GM21717 (cell line): ENCODE measurements around the gene CRABP2.

ENCODE experiments used
- ATAC-seq: cut with Tn5 transposase; IDR thresholded peaks from one replicate; pipeline ENCODE4 v1.9.1; 2021; ENCODE audit warnings: mild to moderate bottlenecking, moderate library complexity; ENCODE audit not compliant: unreplicated experiment

Gene CRABP2

DNA sequence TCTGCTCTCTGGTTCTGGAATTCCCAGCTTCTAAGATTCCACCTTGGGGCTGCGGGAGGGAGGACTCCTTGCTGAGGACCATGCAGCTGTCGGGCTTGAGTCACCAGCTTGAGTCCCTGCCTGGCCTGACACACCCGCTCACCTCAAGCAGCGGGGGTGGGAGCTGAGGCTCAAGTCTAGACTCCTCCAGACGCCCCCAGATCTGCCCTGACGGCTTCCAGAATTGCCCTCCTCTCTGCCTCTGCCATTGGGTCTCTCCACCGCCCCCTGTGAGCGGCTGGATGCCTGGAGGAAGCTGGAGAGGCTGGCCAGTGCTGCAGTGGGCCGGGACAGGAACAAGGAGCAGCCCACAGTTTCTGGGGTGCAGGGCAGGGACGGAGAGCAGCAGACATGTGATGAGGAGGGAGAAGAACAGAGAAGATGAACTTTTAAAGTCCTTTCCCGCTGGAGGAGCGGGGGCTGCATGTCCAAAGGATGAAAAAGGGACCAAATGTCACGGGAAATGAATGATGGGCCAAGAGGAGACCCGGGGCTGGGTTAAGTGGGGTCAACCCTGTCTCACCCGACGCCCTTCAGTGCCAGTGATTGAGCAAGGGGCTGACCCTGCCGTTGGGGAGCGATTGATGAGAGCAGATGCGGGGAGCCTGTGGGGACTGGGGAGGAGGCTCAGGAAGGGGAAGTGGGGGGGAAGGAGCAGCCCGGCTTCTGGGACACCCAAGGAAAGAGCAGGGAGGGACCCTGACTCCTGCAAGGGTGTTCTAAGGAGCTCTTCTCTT is 13.5 kb downstream of the CRABP2 start:
- ATAC-seq = no peak

DNA sequence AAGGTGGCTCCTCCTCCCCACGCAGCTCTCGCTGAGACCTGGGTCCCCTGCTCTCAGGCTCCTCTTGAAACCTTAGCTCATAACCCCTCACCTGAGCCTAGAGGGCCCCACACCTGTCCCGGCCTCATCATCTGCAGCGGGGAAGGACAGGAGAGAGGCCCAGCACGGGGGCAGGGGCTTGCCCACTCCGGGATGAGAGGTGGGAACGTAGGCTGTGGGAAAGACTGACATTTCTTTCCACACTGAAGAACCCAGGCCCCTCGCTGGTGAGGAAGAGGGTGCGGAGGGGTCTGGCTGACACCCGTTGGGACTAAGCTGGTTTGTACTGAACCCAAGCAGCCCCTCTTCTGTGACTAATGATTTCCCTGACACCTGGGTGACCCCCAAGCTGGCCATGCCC is 14.2 kb downstream of the CRABP2 start:
- no peak for ATAC-seq

DNA sequence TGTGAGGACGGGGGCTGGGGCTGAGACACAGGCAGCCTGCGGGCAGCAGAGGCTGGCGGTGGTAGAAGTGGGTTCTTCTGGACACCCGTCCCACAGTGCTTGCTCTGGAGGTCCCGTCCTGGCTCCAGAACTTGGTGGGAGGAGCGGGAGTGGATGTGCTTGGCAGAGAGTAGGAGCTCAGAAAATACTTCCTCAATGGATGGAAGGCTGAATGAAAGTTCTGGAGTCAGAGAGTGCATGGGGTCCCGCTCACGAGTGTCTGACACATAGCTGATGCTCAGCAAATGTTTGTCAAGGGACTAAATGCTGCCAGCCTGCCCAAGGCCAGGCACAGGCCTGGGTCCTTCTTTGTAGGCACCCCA is 14.7 kb downstream of the CRABP2 start:
- no peak for ATAC-seq

DNA sequence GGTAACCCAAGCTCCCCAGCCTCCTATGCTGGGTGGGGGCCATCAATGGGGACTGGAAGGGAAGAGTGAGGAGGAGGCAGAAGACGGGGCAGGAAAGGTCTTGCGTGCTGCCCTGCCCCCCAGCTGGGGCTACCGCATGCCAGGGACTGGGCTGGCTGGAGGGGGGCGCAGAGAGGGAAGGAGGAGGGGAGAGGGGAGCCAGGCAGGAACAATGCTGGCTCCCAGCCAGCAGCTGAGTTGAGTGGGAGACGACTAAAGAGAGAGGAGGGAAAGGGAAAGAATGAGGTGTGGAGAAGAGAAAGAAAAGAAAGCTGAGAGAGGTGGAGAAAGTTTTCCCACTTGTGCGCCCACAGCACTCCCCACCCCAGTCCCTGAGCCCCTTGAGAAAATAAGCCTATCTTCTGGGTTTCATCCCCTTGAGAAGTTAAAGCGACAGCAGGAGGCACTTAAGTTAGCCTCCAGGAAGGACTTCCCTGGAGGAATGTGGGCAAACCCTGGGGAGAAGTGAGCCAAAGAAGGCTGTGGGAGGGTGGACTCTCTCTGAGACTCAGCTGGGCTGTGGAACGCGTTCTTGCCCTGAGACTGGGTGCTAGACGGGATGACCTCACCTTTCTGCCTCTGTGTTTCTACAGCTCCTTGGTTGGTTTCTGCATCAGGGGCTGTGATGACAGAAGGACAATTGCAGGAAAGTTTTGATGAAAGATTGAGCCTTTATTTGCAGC is 15.3 kb downstream of the CRABP2 start:
- ATAC-seq = no peak

DNA sequence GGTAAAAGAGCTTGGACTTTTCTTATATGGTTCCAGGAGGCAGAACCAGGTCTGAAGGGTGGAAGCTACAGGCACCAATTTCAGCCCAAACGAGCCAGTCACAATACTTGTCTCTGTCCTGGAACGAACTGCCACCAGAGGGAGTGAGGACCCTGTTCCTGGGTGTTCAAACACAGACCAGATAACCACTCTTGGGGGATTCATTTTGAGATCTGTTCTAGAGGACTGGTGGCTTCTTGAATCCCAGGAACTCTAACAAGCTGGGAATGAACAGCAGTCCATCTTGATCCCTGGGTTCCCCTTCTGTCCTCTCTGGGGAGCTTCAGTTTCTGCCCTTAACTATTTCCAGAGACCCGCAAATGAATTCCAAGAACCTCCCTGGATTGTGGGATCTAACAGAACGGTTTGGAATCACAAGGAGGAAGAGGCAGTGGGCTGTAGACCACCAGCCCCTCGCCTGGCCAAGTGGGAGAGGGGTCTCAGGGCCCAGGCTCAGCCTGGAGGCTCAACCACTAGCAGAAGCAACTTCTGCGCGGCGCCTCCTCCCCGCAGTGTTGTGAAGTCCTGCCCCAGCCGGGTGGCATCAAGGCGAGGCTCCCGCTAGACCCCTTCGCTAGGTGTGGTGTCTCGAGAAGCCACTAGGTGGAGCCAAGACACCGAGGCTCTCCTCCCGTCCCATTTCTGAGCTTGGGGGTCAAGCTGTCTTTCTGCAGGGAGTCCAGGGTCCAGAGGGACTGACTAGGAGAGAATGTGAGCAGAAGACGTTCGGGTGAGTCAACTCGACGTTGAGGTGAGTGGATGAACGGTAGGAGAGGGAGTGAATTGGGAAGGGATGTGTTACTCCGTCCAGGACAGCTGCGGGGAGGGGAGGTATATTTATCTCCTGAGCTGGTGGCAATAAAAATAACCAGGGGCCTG is 16.1 kb downstream of the CRABP2 start:
- ATAC-seq = peak; percentile 67

DNA sequence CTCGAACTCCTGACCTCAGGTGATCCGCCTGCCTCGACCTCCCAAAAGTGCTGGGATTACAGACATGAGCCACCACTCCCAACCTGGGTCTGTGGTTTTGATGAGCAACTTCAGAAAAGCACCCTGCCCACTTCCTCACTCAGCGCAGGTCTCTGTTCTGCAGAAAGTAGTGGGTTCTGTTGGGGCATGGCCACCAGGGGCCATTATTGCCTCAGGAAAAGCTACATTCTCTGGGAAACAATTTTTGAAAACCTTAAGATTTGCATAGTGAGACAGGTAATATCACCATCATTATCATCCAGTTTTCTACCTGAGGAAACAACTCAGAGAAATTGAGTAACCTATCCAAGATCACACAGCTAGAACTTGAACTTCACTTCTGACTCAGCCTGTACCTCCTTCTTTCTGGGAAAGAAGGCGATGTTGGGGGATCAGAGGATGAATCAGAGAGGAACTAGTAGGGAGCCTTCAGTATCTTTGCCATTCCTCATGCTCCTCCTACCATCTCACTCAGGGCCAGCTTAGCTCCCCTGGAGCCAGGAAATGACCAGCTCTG is 21.1 kb downstream of the CRABP2 start:
- no peak for ATAC-seq

DNA sequence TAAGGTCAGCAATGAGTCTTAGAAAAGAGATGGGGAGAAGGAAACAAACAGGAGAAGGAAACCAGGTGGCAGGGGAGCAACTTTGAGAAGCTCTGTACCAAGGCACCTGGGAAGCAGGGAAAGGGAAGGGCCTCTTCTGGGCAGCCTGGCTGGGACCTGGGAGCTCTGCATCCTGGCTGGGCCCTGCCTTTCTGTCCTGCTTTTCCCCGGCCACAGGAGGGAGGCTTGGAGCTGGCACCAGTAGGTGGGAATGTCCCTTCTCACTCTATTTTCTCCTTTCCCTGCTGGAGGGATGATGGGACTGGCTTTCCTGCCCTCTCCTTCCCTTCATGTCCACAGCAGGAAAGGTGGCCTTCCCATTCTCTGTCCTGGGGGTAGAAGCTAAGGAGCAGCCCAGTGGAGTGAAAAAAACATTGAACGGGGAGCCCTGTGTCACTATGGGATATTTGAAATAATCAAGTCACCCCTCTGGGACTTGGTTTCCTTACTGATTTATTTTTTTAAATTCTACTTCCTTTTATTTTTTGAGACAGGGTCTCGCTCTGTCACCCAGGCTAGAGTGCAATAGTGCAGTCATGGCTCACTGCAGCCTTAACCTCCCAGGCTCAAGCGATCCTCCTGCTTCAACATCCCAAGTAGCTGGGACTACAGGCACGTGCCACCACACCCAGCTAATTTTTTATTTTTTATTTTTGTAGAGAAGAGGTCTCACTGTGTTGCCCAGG is 23.1 kb downstream of the CRABP2 start:
- ATAC-seq = no peak

DNA sequence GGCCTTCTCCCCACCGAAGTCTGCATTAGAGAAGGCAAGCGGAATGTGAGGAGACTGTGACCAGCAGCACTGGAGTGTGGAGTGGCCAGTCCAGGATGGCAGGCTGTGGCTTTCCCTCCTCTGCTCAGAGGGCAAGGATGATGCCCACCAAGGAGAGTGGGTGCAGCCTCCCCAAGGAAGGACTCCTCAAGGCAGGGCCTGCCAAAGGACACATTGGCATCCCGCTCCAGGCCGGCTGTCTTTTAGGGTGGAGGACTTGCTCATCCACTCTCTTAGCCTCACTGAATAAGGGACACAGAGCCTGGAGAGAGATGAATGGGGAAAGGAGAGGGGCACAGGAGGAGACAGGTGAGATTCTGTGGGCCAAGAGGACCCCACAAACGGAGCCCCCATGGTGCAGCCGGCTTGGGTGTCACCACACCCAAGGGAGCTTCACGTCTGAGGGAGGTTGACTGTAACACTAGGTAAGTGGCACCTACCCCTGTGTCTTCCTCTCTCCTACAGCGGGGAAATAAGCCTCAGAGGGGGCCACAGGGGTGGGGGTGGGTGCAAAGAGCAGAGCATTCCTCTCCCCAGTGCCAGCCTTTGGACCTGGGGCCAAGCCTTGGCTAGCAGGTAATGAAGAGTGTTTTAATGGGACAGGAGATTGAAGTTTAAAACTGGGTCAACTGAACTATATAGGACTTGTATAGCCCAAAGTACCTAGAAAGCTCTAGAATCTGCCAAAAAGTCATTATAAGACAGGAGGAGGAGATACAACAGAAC is 24.0 kb downstream of the CRABP2 start:
- no peak for ATAC-seq

DNA sequence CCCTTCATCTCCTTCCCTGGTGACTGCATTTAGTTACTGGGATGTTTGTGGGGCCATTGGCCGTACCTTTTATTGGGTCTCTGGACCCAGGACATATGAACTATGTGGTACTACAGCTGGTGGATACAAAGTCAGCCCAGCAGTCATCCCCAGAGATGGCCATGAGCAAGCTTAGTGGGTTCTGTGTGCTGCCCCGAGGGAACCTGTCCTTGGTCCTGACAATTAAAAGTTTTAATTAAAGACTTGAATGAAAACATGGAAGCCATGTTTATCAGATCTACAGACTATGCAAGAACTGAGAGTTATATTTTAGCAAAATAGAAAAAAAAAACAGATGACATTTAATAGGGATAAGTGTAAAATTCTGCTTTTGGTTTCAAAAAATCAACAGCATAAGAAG is 25.3 kb downstream of the CRABP2 start:
- no peak for ATAC-seq

DNA sequence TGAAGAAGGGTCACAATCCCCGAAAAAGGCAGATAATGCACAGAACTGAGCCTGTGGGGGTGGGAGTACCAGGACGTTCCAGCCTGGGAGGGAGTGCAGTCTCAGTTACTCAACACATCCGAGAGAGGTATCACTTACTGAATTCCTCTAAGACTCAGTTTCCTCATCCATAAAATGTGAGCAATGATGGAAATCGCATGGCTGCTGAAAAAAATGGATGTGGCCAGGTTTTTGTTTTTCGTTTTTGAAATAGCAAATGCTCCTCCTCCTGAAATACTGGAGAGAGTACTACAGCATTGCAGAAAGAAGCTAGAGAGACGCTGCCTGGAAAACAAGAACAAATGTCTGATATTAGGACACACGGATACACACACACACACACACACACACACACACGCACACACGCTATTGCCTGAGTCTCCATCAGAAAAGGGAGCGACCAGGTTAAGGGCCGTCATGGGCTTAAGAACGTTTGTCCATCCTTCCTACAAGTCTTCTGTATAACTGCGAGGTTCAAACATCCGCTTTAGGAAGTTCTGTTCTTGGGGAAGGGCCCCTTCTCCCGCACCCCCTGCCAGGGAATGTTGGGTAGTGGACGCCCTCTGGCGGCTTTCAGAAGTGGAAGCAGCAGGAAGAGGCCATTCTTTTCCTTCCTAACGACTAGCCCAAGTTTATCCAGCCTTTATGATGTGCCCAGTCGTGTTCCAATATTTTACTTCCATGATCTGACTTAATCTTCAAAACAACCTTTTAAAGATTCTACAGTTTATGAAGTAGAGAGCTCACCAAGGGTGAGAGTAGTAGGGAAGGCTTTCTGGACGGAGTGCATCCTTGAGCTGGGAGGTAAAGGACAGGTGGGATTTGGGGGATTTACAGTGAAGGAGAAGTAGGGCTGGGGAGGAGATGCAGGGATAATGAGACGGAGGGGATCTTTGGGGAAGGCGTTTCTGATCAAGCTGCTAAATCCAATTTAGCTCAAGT is 27.5 kb downstream of the CRABP2 start:
- no peak for ATAC-seq

DNA sequence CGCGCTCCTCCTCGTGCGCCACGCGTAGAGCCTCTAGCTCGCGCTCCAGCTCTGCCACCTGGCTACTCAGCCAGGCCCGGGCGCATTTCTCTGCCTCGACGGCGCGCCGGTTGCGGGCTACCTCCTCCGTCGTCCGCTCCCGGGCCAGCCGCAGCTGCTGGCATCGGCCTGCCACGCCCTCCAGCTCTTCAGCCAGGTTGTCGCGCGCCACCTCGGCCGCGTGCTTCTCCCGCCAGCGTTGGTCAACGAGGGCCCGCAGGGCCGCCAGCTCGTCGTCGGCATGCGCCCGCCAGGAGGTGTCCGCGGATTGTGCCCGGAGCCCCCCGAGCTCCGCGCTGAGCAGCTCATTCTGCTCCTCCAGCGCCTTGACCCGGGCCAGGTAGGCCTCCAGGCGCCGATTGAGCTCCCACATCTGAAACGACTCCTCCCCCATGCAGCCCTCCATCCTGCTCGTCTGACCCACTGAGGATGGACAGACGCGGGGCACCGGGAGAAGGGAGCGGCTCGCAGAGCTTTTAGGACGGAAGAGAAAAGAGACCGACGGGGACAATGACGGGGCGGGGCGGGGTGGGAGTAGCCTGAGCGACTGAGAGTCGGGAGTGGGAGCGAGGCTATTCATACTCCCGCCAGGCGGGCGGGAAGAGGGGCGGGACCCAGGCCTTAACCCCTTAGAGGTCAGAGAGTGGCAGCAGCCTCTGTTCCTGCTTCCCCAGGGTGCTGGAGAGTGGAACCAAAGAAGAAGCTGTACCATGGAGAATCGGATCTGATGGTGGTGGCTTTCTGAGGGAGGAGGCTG is 28.4 kb downstream of the CRABP2 start, which contains the start of gene NES:
TSS of gene NES (minus strand) at position 588 of the 796 bp plus-strand sequence. CDS start at position 445, 143 bp downstream.
- ATAC-seq = no peak

DNA sequence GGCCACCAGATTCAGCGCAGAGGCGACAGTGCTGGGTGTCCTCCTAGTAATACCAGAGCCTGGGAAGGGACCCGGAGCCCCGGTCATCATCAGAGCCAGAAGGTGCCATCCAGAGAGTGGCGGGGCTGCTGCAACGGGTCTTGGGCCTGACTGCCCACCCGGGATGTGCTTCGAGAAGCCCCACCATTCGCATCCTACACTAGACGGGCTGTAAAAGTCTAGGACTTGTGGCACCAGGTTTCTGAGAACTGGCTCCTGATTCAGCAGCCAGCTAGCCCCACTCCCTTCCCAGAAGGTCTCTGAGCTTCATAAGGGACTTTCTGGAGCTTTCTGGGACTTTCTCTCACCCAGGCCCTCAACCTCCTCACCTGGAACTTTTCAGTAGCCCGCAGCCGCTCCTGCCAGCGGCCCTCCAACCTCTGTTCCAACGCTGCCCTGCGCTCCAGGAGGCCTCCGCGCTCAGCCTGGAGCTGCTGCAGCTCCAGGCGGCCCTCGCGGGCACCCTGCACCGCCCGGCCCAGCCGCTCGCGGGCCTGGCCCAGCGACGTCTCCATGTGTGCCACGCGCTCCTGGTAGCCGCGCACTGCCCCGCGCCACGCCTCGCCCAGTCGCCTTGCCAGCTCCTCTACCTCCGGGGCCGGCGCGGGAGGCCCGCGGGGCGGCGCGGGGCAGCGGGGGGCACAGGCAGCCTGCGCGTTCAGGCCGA is 29.1 kb downstream of the CRABP2 start:
- ATAC-seq = no peak

DNA sequence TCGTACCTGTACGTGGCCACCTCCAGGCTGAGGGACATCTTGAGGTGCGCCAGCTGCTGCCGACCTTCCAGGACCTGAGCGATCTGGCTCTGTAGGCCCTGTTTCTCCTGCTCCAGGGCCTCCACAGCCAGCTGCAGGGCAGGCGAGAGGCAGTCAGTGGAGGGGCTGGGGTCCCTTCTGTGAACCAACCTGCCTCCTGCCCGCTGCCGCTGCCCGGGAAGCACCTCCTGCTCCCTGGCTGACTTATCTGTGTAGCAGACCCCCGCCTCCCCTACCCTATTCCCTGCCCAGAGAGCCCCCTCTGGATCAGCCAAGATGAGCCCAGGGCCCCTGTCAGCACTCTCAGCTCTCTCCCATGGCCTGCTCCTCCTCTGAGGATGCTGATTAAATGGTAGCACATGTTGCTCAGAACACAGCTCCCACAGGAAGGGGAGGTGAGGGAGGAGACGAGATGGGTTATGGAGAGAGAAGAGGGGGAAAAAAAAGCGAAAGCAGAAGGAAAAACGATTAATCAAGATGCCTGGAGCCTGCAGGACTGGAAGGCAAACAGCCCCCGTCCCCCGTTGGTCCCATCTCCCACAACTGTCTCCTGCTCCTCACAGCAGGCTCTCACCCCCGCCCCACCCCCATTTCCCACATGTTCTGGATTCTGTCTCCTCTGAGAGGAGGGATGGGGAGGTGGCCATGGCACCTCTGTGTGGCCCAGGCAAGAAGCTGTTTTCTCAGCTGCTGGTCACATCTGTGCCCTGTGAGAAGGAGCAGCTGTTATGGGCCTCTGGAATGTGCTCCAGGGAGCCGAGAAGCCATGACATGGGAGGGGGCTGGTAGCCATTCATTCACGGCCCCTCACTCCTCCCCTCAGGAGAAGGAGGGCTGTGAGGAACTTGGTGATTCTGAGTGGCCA is 29.9 kb downstream of the CRABP2 start:
- no peak for ATAC-seq

DNA sequence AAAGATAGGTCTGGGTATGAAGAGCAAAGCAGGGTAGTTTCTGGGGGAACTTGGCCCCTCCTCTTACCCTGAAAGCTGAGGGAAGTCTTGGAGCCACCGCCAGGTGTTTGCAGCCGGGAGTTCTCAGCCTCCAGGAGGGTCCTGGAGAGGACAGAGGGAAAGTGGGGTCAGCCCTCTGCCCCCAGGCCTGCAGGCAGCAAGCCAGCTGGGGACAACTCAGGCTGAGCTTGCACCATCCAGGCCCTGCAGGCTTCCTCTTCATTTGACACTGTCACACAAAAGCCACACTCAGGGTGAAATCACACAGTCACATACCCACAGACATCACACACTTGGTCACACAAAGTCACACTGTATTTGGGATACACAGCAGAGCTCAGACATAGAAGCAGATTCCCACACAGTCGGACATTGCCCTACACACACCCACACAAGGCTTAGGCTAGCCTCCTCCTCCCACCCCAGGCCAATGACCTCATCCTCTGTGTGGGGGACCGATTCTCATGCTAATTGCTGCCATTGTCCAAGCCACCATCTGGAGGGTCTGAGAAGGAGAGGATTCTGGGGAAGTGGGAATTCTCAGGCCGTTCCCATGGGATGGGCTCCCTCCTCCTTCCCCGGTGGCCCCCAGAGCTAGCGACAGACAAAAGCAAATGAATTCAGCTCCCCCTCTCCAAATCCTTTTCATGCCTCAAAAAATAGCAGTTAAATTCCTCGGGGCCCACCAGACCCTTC is 31.8 kb downstream of the CRABP2 start:
- no peak for ATAC-seq

DNA sequence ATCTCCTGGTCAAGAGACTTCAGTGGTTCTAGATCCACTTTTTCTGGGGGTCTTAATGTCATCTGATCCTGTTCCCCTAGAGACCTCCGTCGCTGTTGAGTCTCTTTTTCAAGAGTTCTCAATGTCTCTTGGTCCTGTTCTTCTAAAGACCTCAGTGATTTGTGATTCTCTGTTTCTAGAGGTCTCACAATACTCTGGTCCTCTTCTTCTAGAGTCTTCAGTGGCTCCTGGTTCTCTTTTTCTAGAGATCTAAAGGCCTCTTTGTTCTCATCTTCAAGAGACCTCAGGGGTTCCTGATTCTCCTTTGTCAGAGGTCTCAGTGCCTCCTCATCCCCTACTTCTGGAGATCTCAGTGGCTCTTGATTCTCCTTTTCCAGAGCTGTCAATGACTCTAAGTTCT is 33.6 kb downstream of the CRABP2 start:
- no peak for ATAC-seq
